Measurements from ENCODE around the gene STK32A.

- TF ChIP-seq, protein P1, sequence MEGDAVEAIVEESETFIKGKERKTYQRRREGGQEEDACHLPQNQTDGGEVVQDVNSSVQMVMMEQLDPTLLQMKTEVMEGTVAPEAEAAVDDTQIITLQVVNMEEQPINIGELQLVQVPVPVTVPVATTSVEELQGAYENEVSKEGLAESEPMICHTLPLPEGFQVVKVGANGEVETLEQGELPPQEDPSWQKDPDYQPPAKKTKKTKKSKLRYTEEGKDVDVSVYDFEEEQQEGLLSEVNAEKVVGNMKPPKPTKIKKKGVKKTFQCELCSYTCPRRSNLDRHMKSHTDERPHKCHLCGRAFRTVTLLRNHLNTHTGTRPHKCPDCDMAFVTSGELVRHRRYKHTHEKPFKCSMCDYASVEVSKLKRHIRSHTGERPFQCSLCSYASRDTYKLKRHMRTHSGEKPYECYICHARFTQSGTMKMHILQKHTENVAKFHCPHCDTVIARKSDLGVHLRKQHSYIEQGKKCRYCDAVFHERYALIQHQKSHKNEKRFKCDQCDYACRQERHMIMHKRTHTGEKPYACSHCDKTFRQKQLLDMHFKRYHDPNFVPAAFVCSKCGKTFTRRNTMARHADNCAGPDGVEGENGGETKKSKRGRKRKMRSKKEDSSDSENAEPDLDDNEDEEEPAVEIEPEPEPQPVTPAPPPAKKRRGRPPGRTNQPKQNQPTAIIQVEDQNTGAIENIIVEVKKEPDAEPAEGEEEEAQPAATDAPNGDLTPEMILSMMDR (IDR thresholded peaks at IDR 0.05; ENCODE audit: insufficient read depth, low read length): no peak
- no peak for TF ChIP-seq GABPA (IDR thresholded peaks at IDR 0.05; ENCODE audit: low read depth)
- no peak for TF ChIP-seq POLR2AphosphoS5 (IDR thresholded peaks at IDR 0.05; ENCODE audit: low read depth)
Observed at GRCh38 chr5:147359581-147359980, 124.8 kb downstream of the STK32A start.
